ENCODE results near the gene UGP2. TPM values are rescaled to one million over a fixed set of nuclear protein-coding genes. Genes with fewer than 3 reads are reported as not detected.

The UGP2 gene
- total RNA-seq, 1 experiment from 2014 or later: 76.1 TPM

DNA sequence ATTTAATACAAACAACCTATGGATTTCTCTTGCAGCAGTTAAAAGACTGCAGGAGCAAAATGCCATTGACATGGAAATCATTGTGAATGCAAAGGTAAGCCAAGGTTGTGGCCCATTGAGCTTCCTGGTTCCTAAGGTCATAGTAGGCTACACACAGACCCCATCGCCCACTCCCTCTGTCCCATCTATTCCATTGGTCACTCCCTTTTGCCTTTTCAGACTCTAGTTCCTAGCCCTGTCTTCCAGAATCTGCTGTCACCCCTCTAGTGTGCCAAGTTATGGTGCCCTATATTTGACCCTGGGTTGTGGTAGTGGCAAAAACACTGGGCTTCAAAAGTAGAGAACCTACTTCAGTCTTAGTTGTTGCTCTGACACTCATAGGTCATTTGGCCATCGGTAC, 44.7 kb downstream of the UGP2 start:
- H3K27ac ChIP-seq (ENCODE audit: low read length): no peak overlapping the region
- no peak overlapping the region for H3K4me3 ChIP-seq (ENCODE audit: low read depth in 2 of 2, low read length in 2 of 2)
- no peak for DNase-seq (ENCODE audit: low read depth, low spot score)
- ATAC-seq: no peak
- CTCF ChIA-PET: no interaction called here
- no peaks in the 10 kb centered on the region for H3K27me3 ChIP-seq (ENCODE audit: control insufficient read depth, insufficient read depth, low read length)
- H3K4me1 ChIP-seq (ENCODE audit: control insufficient read depth, insufficient read depth, low read length): peaks cover 3% of the 10 kb centered on the region; the same call in 1 of the 2 replicates
- peaks cover 20% of the 10 kb centered on the region for H3K36me3 ChIP-seq (ENCODE audit: control insufficient read depth, insufficient read depth, low read length)
- no TSS peak for BruUV-seq (replicated peaks)
- intact Hi-C loops (cut with micrococcal nuclease; ENCODE audit: unreplicated experiment) (no loop called here), in situ Hi-C loops (cut with HindIII; ENCODE audit: low pct_unique_long_range_greater_than_20kb, low sequenced_read_pairs) (no loop called here)
- TF ChIP-seq TCF7L2 (IDR thresholded peaks at IDR 0.05; ENCODE audit: low read depth, low read length) (no peak), CTCF (IDR thresholded peaks at IDR 0.05) (no peak), SIN3A (IDR thresholded peaks at IDR 0.05; ENCODE audit: borderline replicate concordance, insufficient read depth, low read depth, low read length) (no peak), POLR2AphosphoS5 (IDR thresholded peaks at IDR 0.05; ENCODE audit: low read depth, low read length) (no peak)
- TF ChIP-seq, protein P1, sequence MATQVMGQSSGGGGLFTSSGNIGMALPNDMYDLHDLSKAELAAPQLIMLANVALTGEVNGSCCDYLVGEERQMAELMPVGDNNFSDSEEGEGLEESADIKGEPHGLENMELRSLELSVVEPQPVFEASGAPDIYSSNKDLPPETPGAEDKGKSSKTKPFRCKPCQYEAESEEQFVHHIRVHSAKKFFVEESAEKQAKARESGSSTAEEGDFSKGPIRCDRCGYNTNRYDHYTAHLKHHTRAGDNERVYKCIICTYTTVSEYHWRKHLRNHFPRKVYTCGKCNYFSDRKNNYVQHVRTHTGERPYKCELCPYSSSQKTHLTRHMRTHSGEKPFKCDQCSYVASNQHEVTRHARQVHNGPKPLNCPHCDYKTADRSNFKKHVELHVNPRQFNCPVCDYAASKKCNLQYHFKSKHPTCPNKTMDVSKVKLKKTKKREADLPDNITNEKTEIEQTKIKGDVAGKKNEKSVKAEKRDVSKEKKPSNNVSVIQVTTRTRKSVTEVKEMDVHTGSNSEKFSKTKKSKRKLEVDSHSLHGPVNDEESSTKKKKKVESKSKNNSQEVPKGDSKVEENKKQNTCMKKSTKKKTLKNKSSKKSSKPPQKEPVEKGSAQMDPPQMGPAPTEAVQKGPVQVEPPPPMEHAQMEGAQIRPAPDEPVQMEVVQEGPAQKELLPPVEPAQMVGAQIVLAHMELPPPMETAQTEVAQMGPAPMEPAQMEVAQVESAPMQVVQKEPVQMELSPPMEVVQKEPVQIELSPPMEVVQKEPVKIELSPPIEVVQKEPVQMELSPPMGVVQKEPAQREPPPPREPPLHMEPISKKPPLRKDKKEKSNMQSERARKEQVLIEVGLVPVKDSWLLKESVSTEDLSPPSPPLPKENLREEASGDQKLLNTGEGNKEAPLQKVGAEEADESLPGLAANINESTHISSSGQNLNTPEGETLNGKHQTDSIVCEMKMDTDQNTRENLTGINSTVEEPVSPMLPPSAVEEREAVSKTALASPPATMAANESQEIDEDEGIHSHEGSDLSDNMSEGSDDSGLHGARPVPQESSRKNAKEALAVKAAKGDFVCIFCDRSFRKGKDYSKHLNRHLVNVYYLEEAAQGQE (IDR thresholded peaks at IDR 0.05; ENCODE audit: insufficient read depth in 1 of 2, low read depth in 2 of 2, low read length in 1 of 2): no peak
- POLR2A ChIA-PET: no interaction called here
- no peaks in the 10 kb centered on the region for H3K9me3 ChIP-seq (ENCODE audit: control insufficient read depth, insufficient read depth, low read depth, low read length)

GRCh38 chr2:63888053-63888452, 46.4 kb downstream of the UGP2 start:
- Histone ChIP-seq H3K27me3 (ENCODE audit: control insufficient read depth, insufficient read depth, low read length) (no peaks in the 10 kb centered on the region), H3K36me3 (ENCODE audit: control insufficient read depth, insufficient read depth, low read length) (peaks cover 35% of the 10 kb centered on the region), H3K9me3 (ENCODE audit: control insufficient read depth, insufficient read depth, low read depth, low read length) (no peaks in the 10 kb centered on the region), H3K27ac (ENCODE audit: low read length) (no peak overlapping the region), H3K4me3 (ENCODE audit: low read depth in 2 of 2, low read length in 2 of 2) (no peak overlapping the region), H3K4me1 (ENCODE audit: control insufficient read depth, insufficient read depth, low read length) (peaks cover 7% of the 10 kb centered on the region; the same call in 1 of the 2 replicates)
- DNase-seq (ENCODE audit: low read depth, low spot score) (no peak), ATAC-seq (no peak)
- intact Hi-C loops (cut with micrococcal nuclease; ENCODE audit: unreplicated experiment): no loop called here
- no TSS peak for BruUV-seq (replicated peaks)
- in situ Hi-C loops (cut with HindIII; ENCODE audit: low pct_unique_long_range_greater_than_20kb, low sequenced_read_pairs): no loop called here
- no peak for TF ChIP-seq TCF7L2 (IDR thresholded peaks at IDR 0.05; ENCODE audit: low read depth, low read length)
- TF ChIP-seq SIN3A (IDR thresholded peaks at IDR 0.05; ENCODE audit: borderline replicate concordance, insufficient read depth, low read depth, low read length): no peak
- TF ChIP-seq CTCF (IDR thresholded peaks at IDR 0.05): no peak
- TF ChIP-seq, protein P1 (IDR thresholded peaks at IDR 0.05; ENCODE audit: insufficient read depth in 1 of 2, low read depth in 2 of 2, low read length in 1 of 2): no peak
- no peak for TF ChIP-seq POLR2AphosphoS5 (IDR thresholded peaks at IDR 0.05; ENCODE audit: low read depth, low read length)
- POLR2A ChIA-PET: no interaction called here
- CTCF ChIA-PET: no interaction called here

Data from Panc1 (cell line).